Measurements from ENCODE around the gene SPAG16.

SPAG16 gene

DNA sequence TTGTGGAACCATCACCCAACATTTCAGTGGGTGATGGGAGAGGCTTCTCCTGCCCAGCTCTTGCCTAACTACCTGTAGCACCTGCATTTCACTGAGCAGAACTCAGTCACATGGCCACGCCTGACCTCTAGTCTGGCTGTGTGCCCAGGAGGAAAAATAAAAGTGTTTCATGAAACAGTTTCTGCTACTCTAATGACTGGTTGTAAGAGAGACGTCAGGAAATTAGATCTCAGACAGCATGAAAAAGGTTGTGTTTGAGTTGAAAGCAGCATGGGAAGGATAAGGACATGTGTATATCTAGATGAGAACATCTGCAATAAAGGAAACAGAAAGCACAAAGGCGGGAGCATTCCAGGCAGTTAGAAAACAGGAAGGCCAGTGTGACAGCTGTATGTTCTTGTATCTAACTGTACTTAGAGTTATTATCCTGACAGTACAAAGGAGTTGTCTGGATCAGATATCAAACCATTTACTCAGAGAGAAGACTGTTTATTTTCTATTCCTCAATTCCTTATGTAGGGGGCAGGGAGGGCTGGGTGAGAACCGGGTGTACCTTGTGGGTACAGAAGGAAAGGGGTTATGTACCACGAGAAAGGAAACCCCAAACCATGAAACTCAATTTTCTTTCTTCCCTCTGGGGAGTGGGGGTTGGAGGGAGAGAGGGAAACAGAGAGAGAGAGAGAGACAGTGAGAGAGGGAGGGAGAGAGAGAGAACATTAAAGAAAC is 819.2 kb downstream of the SPAG16 start:
- DNase-seq, result peak; percentile 96

DNA sequence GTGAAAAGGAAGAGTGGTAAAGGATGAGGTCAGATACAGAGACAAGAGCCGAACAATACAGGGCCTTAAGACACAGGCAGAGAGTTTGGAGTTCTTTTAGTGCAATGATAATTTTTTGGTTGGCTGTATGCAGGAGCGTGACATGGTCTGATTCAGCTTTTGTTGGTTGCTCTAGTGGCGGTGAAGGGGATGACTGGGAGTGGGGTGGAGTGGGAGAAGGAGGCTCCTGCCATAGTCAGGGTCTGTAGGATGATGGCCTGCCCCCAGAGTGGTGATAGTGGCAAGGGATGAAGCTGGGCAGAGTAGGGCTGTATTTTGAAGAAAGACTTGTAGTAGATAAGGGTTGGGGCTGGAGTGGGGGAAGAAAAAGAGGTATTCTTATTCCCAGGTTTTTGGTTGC is 820.0 kb downstream of the SPAG16 start:
- peak; percentile 56 for DNase-seq

- DNase-seq, result peak; percentile 45
Observed at GRCh38 chr2:214104967-214105366, 820.7 kb downstream of the SPAG16 start.

GRCh38 chr2:214107726-214108125 is 823.5 kb downstream of the SPAG16 start:
- no peak for DNase-seq

- no peak for DNase-seq
Observed at GRCh38 chr2:214108598-214108997, 824.3 kb downstream of the SPAG16 start.

DNA sequence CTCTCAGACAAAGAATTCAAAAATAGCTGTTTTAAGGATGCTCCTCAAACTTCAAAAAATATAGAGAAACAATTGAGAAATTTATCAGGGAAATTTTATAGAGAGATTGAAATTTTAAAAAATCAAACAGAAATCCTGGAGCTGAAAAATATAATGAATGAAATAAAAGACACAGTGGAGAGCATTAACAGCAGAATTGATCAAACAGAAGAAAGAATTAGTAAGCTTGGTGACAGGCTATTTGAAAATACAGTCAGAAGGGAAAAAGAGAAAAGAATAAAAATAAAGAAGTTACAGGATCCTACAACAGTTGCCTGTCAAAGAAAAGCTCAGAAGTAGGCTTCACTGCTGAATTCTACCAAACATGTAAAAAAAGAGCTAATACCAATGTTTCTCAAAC is 832.8 kb downstream of the SPAG16 start:
- no peak for DNase-seq

- DNase-seq, result no peak
Observed at GRCh38 chr2:214126135-214126534, 841.9 kb downstream of the SPAG16 start.

DNA sequence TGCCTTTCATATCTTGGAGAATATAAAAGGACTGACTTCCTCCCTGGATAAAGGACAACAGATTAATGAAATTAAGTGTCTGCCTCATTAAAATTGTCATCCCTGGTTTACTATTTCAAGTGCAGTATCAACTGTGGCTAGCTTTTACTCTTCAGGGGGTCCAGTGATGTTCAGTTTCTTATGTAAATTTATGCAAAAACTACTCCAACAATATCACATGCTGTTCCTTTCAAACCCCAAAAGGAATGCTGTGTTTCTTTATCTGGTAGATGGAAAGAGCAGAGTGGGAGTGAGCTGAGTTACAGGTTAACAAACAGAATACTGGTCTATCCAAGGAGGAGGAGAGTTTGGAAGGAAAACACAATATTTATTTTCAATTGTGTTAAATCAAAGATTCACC is 842.9 kb downstream of the SPAG16 start:
- no peak for DNase-seq

DNA sequence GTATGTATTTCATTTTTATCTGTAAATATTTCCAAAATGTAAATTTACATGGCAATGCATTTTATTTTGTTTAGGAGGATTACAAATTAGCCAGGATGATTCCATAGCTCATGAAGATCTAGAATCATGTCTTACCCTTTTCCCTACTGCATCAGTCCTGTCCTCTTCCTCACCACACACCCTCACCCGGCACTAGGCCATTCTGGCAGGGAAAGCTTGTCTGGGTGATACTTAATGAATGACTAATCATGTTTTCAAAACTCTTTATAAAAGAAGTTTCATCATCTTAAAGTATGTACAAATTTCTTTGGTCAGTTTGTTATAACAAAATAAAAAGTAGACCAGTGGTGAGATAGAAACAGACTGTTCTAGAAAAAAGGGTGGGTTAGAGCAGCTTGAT is 843.3 kb downstream of the SPAG16 start:
- DNase-seq, result no peak

DNA sequence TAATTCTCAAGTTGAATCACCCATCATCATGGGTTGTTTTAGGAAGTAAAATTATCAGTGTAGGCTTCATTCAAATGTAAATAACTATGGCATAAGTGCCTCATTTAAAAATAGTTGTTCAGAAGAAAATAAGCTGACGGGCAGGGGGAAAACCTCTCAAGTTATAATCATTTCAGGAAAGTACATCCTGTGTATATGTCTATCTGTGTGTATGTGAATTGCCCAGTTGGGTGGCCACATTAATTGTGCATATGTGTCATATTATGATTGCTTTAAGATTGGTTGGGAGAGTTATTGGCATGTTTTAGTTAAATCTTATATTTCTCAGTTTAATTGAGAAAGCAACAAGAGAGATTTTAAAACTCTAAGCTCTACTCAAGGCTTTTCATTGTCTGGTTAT is 843.8 kb downstream of the SPAG16 start:
- DNase-seq, result no peak

DNA sequence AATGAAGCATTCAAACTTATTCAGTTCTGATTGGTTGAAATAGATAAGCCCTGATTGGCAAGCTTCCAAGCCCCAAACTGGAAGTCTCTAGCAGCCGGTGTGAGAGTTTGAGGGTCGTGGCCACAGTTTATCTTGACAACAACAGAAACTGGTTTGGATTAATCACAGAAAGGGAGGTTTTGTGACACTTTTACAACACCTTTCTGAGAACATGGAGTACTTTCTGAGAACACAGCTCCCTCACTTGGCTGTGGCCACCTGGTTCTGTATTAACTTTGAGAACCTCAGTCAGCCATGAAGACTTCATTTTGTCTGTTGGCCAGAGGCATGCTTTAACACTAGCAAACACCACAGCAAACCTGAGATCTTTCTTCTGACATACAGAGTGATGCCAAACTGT is 845.9 kb downstream of the SPAG16 start:
- no peak for DNase-seq

- DNase-seq, result no peak
Observed at GRCh38 chr2:214135966-214136365, 851.7 kb downstream of the SPAG16 start.

- DNase-seq, result no peak
Observed at GRCh38 chr2:214138779-214139178, 854.5 kb downstream of the SPAG16 start.

- DNase-seq, result no peak
Observed at GRCh38 chr2:214139630-214140284, 855.5 kb downstream of the SPAG16 start.

DNA sequence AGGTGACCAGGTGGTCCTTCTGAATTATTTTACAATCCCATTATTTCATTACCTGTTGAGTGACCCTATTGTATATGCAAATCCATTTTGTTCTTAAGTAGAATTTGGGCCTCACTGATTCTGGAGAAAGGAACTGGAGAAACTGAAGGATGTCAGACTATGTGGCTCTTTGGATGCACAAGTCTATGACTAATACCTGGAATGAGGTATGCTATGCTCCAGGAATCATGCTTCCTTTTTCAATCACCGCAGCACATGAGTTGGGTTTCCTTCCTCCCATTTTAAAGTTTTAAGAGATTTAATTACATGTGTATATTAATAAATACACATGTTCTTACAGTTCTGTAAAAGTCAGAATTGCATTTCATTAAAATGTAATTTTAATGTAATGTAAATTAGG is 872.7 kb downstream of the SPAG16 start:
- DNase-seq, result no peak

DNA sequence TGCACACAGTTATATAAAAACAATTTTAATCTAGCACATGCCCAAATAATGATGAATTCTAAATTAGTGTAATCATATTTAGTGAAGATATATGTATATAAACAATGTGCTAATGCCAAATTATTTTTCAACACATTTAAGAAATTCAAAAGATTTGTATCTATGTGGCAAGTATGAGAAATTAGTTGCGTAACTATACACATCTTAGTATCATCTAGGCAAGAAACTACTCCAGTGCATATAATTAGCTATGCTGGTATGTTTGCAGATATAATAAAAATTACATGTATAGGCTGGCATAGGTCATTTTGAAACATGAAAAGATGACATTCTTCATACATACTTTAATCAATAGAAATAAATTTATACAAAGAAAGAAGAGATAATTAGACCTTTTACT is 874.6 kb downstream of the SPAG16 start:
- no peak for DNase-seq

- DNase-seq, result no peak
Observed at GRCh38 chr2:214169281-214169680, 885.0 kb downstream of the SPAG16 start.

DNA sequence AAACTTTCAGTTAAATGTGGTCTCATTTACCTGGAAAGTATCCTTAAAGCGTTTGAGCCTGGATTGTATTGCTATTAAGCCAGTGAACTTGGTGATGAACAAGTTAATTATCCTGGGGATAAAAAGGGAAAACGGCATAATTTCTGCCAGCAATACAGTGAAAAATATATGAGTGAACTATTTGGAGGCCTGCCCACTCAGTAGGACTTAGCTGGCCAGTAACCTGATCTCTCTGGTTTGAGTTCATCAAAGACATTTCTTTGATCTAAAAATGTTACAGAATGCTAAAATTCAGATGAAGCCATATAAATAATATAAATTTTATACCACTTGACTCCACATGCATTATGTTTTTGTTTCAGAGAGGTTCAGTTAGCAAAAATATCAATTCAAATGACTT is 885.5 kb downstream of the SPAG16 start:
- no peak for DNase-seq

GRCh38 chr2:214174563-214174962 is 890.3 kb downstream of the SPAG16 start:
- no peak for DNase-seq

DNA sequence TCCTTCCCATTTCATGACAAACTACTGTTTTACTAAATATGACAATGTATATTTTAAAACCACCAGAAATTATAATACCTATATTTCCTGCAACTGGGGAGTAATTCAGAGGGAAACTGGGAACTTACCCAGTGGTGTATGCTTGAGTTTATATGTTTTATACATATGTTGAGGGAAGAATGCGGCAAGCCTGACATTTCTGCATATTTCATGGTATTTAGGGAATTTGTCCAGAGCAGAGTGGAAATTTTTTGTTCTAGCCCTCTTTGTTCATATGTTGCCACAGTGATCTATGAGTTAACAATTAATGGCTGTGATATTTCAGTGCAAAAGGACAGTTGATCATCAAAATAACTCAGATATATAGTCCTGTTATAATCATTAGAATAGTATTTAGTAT is 895.8 kb downstream of the SPAG16 start:
- no peak for DNase-seq

DNA sequence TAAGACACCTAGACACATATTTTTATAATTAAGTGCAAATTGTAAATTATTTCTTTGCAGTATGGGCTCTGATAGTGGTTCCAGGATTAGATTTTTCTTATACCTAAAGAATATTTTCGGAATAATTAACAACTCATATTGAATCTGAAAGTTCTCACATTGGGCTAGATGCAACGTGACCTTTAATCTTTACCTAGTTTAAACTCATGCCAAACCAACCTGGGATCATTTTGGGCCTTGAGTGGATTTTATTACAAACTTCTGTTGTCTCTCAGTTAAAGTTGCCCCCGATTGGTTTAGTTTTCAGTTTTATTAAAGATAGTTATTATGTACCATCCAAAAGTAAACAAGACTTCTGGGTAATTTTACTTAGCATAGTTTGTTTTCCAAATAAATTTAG is 896.4 kb downstream of the SPAG16 start:
- no peak for DNase-seq

GRCh38 chr2:214184461-214184860 is 900.2 kb downstream of the SPAG16 start:
- no peak for DNase-seq

DNA sequence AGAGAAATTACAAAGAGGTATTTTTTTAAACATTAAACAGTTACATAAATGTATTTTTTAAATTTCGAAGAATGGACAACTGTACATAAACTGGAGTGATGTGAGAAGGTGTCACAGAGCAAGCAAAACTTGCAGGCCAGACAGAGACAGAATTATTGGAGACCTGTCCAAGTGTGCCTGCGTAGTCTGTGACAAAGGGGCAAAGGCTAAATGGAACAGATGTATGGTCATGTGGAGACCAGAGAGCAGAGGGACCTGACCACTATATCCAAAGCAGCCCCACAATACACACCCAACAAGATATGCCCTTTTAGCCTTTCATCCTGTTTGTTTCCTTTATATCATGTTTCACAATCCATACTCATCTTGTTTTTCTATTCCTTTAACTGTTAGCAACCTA is 901.3 kb downstream of the SPAG16 start:
- DNase-seq, result no peak

- DNase-seq, result no peak
Observed at GRCh38 chr2:214192711-214193110, 908.4 kb downstream of the SPAG16 start.

- no peak for DNase-seq
Observed at GRCh38 chr2:214193943-214194342, 909.7 kb downstream of the SPAG16 start.
